ENCODE results near the gene IMMP2L.

Gene IMMP2L

GRCh38 chr7:111137296-111138192 is 424.7 kb downstream of the IMMP2L start:
- H3K4me3 ChIP-seq (ENCODE audit: low read length in 2 of 2), result no peak overlapping the region
- no peak overlapping the region for H3K9ac ChIP-seq (ENCODE audit: low read length in 2 of 2)
- no peaks in the 10 kb centered on the region for H3K36me3 ChIP-seq (ENCODE audit: control insufficient read depth in 2 of 2, insufficient read depth in 2 of 2, low read length in 2 of 2)
- no peaks in the 10 kb centered on the region for H3K27me3 ChIP-seq (ENCODE audit: control insufficient read depth in 1 of 2, insufficient read depth in 2 of 2, low read length in 2 of 2)
- no peaks in the 10 kb centered on the region for H3K4me1 ChIP-seq (ENCODE audit: control insufficient read depth, insufficient read depth, low read length)
- H3K9me3 ChIP-seq (ENCODE audit: control insufficient read depth in 2 of 2, low read length in 2 of 2), result no peaks in the 10 kb centered on the region
- H3K27ac ChIP-seq (ENCODE audit: low read length), result no peak overlapping the region

GRCh38 chr7:111132833-111133232 is 429.5 kb downstream of the IMMP2L start:
- Histone ChIP-seq H3K27ac (ENCODE audit: low read length) (no peak overlapping the region), H3K4me3 (ENCODE audit: low read length in 2 of 2) (no peak overlapping the region), H3K4me1 (ENCODE audit: control insufficient read depth, insufficient read depth, low read length) (no peaks in the 10 kb centered on the region), H3K36me3 (ENCODE audit: control insufficient read depth in 2 of 2, insufficient read depth in 2 of 2, low read length in 2 of 2) (no peaks in the 10 kb centered on the region), H3K27me3 (ENCODE audit: control insufficient read depth in 1 of 2, insufficient read depth in 2 of 2, low read length in 2 of 2) (no peaks in the 10 kb centered on the region), H3K9me3 (ENCODE audit: control insufficient read depth in 2 of 2, low read length in 2 of 2) (no peaks in the 10 kb centered on the region), H3K9ac (ENCODE audit: low read length in 2 of 2) (no peak overlapping the region)

GRCh38 chr7:111129435-111129834 is 432.9 kb downstream of the IMMP2L start:
- Histone ChIP-seq H3K9ac (ENCODE audit: low read length in 2 of 2) (no peak overlapping the region), H3K27me3 (ENCODE audit: control insufficient read depth in 1 of 2, insufficient read depth in 2 of 2, low read length in 2 of 2) (no peaks in the 10 kb centered on the region), H3K4me1 (ENCODE audit: control insufficient read depth, insufficient read depth, low read length) (no peaks in the 10 kb centered on the region), H3K4me3 (ENCODE audit: low read length in 2 of 2) (no peak overlapping the region), H3K27ac (ENCODE audit: low read length) (no peak overlapping the region), H3K9me3 (ENCODE audit: control insufficient read depth in 2 of 2, low read length in 2 of 2) (no peaks in the 10 kb centered on the region), H3K36me3 (ENCODE audit: control insufficient read depth in 2 of 2, insufficient read depth in 2 of 2, low read length in 2 of 2) (no peaks in the 10 kb centered on the region)

- no peaks in the 10 kb centered on the region for H3K27me3 ChIP-seq (ENCODE audit: control insufficient read depth in 1 of 2, insufficient read depth in 2 of 2, low read length in 2 of 2)
Measured at GRCh38 chr7:111126987-111127386, 435.3 kb downstream of the IMMP2L start.

GRCh38 chr7:111115966-111116365 is 446.3 kb downstream of the IMMP2L start:
- no peaks in the 10 kb centered on the region for H3K4me1 ChIP-seq (ENCODE audit: control insufficient read depth, insufficient read depth, low read length)
- H3K4me3 ChIP-seq (ENCODE audit: low read length in 2 of 2), result no peak overlapping the region
- H3K36me3 ChIP-seq (ENCODE audit: control insufficient read depth in 2 of 2, insufficient read depth in 2 of 2, low read length in 2 of 2), result no peaks in the 10 kb centered on the region
- no peak overlapping the region for H3K27ac ChIP-seq (ENCODE audit: low read length)
- no peaks in the 10 kb centered on the region for H3K9me3 ChIP-seq (ENCODE audit: control insufficient read depth in 2 of 2, low read length in 2 of 2)
- no peaks in the 10 kb centered on the region for H3K27me3 ChIP-seq (ENCODE audit: control insufficient read depth in 1 of 2, insufficient read depth in 2 of 2, low read length in 2 of 2)
- H3K9ac ChIP-seq (ENCODE audit: low read length in 2 of 2), result no peak overlapping the region

More at GRCh38 chr7:111126987-111127386, 435.3 kb downstream of the IMMP2L start:
- Histone ChIP-seq H3K36me3 (ENCODE audit: control insufficient read depth in 2 of 2, insufficient read depth in 2 of 2, low read length in 2 of 2) (no peaks in the 10 kb centered on the region), H3K27ac (ENCODE audit: low read length) (no peak overlapping the region), H3K9me3 (ENCODE audit: control insufficient read depth in 2 of 2, low read length in 2 of 2) (no peaks in the 10 kb centered on the region), H3K4me1 (ENCODE audit: control insufficient read depth, insufficient read depth, low read length) (no peaks in the 10 kb centered on the region), H3K9ac (ENCODE audit: low read length in 2 of 2) (no peak overlapping the region), H3K4me3 (ENCODE audit: low read length in 2 of 2) (no peak overlapping the region)

- Histone ChIP-seq H3K36me3 (ENCODE audit: control insufficient read depth in 2 of 2, insufficient read depth in 2 of 2, low read length in 2 of 2) (no peaks in the 10 kb centered on the region), H3K9ac (ENCODE audit: low read length in 2 of 2) (no peak overlapping the region), H3K27ac (ENCODE audit: low read length) (no peak overlapping the region), H3K4me1 (ENCODE audit: control insufficient read depth, insufficient read depth, low read length) (no peaks in the 10 kb centered on the region), H3K9me3 (ENCODE audit: control insufficient read depth in 2 of 2, low read length in 2 of 2) (no peaks in the 10 kb centered on the region), H3K4me3 (ENCODE audit: low read length in 2 of 2) (no peak overlapping the region), H3K27me3 (ENCODE audit: control insufficient read depth in 1 of 2, insufficient read depth in 2 of 2, low read length in 2 of 2) (no peaks in the 10 kb centered on the region)
Measured at GRCh38 chr7:111113263-111114017, 448.9 kb downstream of the IMMP2L start.

- Histone ChIP-seq H3K27me3 (ENCODE audit: control insufficient read depth in 1 of 2, insufficient read depth in 2 of 2, low read length in 2 of 2) (no peaks in the 10 kb centered on the region), H3K4me1 (ENCODE audit: control insufficient read depth, insufficient read depth, low read length) (no peaks in the 10 kb centered on the region), H3K4me3 (ENCODE audit: low read length in 2 of 2) (no peak overlapping the region), H3K27ac (ENCODE audit: low read length) (no peak overlapping the region), H3K9me3 (ENCODE audit: control insufficient read depth in 2 of 2, low read length in 2 of 2) (no peaks in the 10 kb centered on the region), H3K36me3 (ENCODE audit: control insufficient read depth in 2 of 2, insufficient read depth in 2 of 2, low read length in 2 of 2) (no peaks in the 10 kb centered on the region), H3K9ac (ENCODE audit: low read length in 2 of 2) (no peak overlapping the region)
Measured at GRCh38 chr7:111112439-111112838, 449.9 kb downstream of the IMMP2L start.

- no peak overlapping the region for H3K4me3 ChIP-seq (ENCODE audit: low read length in 2 of 2)
- no peak overlapping the region for H3K9ac ChIP-seq (ENCODE audit: low read length in 2 of 2)
- no peak overlapping the region for H3K27ac ChIP-seq (ENCODE audit: low read length)
- no peaks in the 10 kb centered on the region for H3K36me3 ChIP-seq (ENCODE audit: control insufficient read depth in 2 of 2, insufficient read depth in 2 of 2, low read length in 2 of 2)
- no peaks in the 10 kb centered on the region for H3K9me3 ChIP-seq (ENCODE audit: control insufficient read depth in 2 of 2, low read length in 2 of 2)
- no peaks in the 10 kb centered on the region for H3K4me1 ChIP-seq (ENCODE audit: control insufficient read depth, insufficient read depth, low read length)
- H3K27me3 ChIP-seq (ENCODE audit: control insufficient read depth in 1 of 2, insufficient read depth in 2 of 2, low read length in 2 of 2), result no peaks in the 10 kb centered on the region
Measured at GRCh38 chr7:111108496-111108895, 453.8 kb downstream of the IMMP2L start.

- H3K4me1 ChIP-seq (ENCODE audit: control insufficient read depth, insufficient read depth, low read length), result no peaks in the 10 kb centered on the region
- no peaks in the 10 kb centered on the region for H3K27me3 ChIP-seq (ENCODE audit: control insufficient read depth in 1 of 2, insufficient read depth in 2 of 2, low read length in 2 of 2)
- no peaks in the 10 kb centered on the region for H3K36me3 ChIP-seq (ENCODE audit: control insufficient read depth in 2 of 2, insufficient read depth in 2 of 2, low read length in 2 of 2)
- no peak overlapping the region for H3K27ac ChIP-seq (ENCODE audit: low read length)
- H3K4me3 ChIP-seq (ENCODE audit: low read length in 2 of 2), result no peak overlapping the region
- H3K9me3 ChIP-seq (ENCODE audit: control insufficient read depth in 2 of 2, low read length in 2 of 2), result no peaks in the 10 kb centered on the region
- H3K9ac ChIP-seq (ENCODE audit: low read length in 2 of 2), result no peak overlapping the region
Measured at GRCh38 chr7:111108000-111108399, 454.3 kb downstream of the IMMP2L start.

- no peak overlapping the region for H3K27ac ChIP-seq (ENCODE audit: low read length)
- no peaks in the 10 kb centered on the region for H3K9me3 ChIP-seq (ENCODE audit: control insufficient read depth in 2 of 2, low read length in 2 of 2)
- no peaks in the 10 kb centered on the region for H3K27me3 ChIP-seq (ENCODE audit: control insufficient read depth in 1 of 2, insufficient read depth in 2 of 2, low read length in 2 of 2)
- no peak overlapping the region for H3K4me3 ChIP-seq (ENCODE audit: low read length in 2 of 2)
- no peaks in the 10 kb centered on the region for H3K4me1 ChIP-seq (ENCODE audit: control insufficient read depth, insufficient read depth, low read length)
- no peak overlapping the region for H3K9ac ChIP-seq (ENCODE audit: low read length in 2 of 2)
- H3K36me3 ChIP-seq (ENCODE audit: control insufficient read depth in 2 of 2, insufficient read depth in 2 of 2, low read length in 2 of 2), result no peaks in the 10 kb centered on the region
Measured at GRCh38 chr7:111107579-111107978, 454.7 kb downstream of the IMMP2L start.

- no peak overlapping the region for H3K27ac ChIP-seq (ENCODE audit: low read length)
- no peaks in the 10 kb centered on the region for H3K27me3 ChIP-seq (ENCODE audit: control insufficient read depth in 1 of 2, insufficient read depth in 2 of 2, low read length in 2 of 2)
- H3K4me1 ChIP-seq (ENCODE audit: control insufficient read depth, insufficient read depth, low read length), result no peaks in the 10 kb centered on the region
- no peaks in the 10 kb centered on the region for H3K9me3 ChIP-seq (ENCODE audit: control insufficient read depth in 2 of 2, low read length in 2 of 2)
- no peak overlapping the region for H3K4me3 ChIP-seq (ENCODE audit: low read length in 2 of 2)
- no peak overlapping the region for H3K9ac ChIP-seq (ENCODE audit: low read length in 2 of 2)
- H3K36me3 ChIP-seq (ENCODE audit: control insufficient read depth in 2 of 2, insufficient read depth in 2 of 2, low read length in 2 of 2), result no peaks in the 10 kb centered on the region
Measured at GRCh38 chr7:111105269-111105668, 457.0 kb downstream of the IMMP2L start.
